GM18861 (cell line): ENCODE results near the gene HACE1.

Source experiments
- ATAC-seq: cut with Tn5 transposase; IDR thresholded peaks from one replicate; pipeline ENCODE4 v1.9.1; 2021; ENCODE audit not compliant: unreplicated experiment

HACE1 gene

DNA sequence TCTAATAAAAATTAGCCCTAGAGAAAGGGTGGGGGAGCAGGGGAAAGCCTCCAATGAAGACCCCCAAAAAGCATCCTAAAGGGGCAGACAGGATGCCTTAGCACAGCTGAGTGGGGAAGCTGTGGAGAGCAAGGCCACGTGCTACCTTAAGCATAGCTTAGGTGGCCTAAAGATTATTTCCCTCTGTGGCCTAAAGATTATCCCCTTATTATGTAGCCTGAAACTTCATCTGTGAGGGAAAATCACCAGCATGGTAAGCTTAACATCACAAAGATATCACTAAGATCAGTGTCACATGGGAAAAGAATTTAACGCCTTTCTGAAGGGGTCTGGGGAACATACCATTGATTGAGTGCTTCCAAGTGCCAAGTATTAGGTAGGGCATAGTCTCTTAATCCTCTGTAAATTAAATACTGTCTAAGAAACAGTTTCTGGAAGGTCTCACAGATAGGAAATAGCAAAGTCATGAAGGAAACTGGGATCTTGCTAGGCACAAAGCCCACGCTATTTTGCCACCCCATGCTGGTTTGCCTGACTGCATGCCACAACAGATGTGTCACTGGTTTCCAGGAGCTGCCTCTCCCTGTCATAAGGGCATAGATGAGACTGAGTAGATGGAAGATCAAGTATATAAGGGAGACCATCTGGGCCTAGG is 170.0 kb downstream of the HACE1 start:
- ATAC-seq, result no peak

DNA sequence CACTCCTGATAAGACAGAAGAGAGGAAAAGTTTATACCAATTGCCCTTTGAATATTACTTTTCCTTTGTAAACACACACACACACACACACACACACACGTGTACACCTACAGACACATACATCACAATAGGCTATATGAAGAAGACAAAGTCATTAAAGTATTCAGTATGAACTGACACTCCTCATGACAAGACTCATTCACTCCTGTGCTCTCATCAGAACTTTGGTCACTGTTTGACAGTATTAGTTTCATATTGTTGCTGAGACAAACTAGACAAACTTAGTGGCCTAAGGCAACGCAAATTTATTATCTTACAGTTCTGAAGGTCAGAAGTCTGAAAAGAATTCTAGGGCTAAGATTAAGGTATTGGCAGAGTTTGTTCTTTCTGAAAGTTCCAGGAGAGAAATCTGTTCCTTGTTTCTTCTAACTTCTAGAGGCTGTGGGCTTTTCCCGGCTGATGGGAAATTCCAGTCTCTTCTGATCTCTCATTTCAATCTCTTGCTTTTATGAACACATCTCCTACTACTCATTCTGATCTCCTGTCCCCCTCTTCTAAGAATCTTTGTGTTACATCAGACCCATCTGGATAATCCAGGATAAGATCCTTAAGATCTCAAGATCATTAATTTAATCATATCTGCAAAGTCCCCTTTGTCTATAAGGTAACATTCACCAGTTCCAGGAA is 171.3 kb downstream of the HACE1 start:
- peak; percentile 43 for ATAC-seq

DNA sequence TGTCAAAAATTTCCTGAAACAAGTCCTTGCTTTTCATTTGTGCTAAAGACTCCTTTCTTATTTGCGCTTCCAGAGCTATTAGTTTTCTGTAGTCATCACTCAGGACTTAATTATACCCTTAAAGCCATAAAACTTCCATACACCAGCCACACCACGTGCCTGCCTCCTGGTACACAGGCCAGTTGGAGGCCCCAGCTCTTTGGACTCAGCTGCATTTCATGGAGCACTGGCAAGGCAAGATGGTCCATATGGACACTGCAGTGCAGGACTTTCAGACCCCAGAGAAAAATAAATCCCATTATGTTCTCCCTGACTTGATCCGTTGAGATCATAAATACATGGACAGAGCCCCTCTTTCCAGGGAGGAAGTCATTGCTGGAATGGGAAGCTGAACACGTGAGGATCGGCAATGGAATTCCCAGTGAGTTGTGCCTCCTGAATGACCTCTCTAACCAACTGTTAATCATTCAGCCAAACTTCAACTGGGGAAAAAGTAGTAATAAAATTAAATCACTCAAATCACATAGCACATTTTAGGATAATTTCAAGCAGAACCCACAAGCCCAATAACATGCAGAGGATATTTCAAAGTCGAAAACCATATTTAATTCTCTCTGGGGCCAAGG is 173.1 kb downstream of the HACE1 start:
- no peak for ATAC-seq

DNA sequence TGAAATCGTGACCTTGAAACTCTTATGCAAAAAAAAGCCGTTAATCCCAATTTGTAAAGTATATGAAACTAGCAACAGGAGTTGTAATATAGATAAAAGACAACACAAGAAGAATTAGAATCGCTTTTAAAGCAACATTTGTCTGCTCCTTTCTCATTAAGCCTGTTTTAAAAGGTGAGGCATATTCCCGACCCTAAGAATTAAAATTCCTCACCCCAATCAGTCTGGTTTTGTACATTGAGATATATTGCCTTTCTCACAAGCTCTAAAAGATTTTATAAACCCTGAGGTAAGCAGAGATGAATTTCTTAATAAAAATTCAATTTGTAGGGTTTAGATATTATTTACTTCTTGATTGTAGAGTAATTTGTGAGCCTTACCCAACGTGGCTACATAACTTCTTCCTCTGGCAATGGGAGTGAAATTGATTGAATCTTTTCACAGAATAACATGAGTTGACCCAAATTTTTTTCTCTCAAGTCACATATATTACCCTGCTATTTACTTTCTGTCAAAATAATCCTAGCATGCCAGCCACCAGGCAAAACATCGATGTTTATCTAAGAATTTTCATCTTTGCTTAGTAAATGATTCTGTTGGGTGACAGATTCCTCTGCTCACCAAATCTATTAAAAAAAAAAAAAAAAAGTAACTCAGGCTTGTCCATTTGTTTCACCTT is 173.7 kb downstream of the HACE1 start:
- ATAC-seq, result no peak

DNA sequence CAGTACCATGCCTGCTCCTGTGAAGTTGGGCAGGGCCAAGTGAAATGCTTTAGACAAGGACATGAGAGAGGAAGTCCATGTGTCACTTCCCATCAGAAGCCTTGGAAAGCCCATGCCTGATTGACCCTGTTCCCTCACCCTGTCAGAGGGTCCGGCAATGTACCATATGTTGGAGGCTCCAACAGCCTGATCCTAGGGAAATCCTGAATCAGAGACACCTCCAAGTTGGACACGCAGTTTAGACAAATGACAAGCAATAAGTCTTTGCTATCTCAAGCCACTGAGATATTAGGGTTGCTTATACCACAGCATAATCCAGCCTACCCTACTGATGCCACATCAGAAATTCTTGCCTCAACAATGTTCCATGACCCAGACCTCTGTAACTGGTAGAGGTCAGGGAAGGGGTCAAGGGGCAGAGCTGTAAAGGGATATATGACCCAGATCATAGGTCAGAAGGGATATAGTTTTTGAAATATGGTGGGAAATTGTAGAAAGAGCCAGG is 174.8 kb downstream of the HACE1 start:
- ATAC-seq, result no peak

DNA sequence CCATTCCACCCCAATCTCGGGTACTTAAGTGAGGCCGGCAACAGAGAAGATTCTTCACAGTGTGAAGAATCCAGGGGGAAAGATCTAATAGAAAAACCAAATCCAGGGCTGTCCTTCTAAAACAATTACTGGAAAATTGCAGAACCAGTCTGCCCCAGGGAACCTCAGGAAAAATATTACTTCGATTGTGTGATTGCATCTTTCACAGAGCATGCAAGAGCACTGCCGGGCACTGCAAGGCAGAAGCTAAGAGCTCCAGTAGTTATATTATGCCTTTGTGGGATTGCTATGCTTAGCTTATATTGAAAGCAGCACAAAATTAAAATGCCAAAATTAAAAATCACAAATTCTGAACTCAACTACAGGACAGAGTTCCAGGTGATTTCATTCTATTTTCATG is 175.9 kb downstream of the HACE1 start:
- no peak for ATAC-seq

DNA sequence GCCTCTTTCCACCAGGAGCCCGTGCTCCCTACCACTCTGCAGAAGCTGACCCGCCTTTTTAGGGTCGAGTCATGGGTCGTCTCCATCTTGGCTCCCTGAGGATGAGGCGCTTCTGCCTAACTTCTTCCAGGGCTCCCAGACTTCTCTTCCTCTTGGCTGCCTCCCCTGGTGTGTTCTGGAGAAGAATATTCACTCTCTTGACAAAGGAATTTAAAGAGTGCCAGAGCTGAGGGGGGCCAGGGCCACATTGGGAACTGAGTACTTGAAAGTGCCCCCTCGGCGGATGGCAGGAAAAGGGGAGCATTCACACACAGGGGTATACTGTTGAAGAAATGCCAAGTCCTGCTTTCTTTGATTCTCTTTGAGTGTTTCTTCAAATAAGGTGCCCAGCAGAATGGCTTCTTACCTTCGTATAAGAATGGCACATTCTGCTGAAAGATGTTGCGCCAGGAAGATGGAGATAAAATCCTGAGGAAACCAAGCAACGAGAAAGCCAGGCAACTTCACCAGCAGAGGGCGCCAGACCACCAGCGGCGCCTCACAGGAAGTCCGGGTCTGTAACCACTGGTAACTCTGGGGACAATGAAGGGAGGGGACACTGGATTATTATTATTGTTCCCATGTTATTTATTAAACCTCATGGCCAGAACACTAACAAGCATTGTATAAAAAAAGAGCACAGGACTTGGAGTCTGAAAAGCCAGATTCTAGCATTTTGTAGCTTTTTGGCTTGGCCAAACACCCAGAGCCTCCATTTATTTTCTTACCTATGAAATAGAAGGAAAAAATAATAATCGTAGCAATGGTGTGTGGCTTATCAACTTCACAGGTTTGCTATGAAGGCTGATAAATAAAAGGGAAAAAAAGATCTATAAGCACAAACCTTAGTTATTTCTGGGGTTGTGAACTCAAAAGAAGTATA is 176.7 kb downstream of the HACE1 start:
- peak; percentile 87 for ATAC-seq

DNA sequence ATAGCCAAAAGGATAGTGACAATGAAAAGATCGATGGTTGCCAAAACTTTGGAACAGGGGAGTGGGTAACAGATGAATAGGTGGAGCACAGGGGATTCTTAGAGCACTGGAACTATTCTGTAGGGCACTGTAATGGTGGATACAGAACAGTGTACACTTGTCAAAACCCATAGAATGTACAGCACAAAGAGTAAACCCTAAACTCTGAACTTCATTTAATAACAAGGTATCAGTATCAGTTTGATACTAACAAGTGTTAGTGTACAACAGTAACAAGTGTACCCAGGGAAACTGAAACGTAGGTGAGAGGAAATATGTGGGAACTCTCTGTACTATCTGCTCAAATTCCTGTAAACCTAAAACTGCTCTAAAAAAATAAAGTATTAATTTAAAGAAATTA is 179.2 kb downstream of the HACE1 start:
- ATAC-seq, result no peak

DNA sequence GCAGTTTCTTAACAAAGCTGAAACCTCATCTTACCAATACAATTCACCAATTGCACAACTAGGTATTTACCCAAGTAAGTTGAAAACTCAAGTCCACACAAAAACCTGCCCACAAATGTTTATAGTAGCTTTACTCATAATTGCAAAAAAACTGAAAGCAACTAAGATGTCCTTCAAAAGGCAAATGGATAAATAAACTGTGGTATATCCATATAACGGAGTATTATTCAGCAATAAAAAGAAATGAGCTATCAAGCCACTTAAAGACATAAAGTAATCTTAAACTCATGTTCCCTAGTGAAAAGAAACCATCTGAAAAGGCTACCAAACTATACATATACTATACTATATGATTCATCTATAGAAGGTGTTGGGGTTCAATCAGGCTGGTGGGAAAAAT is 179.7 kb downstream of the HACE1 start:
- ATAC-seq, result no peak
